MM.1S (cell line): ENCODE results near the gene TMC1.

Experiments used
- EZH2 ChIP-seq: fragments of 300-600 bp; sonication (generic); optimal IDR thresholded peaks from 2 replicates; pipeline ENCODE3; 2017; ENCODE audit warnings: low read depth, mild to moderate bottlenecking, antibody characterized with exemption, low read length, mixed read lengths
- EZH2phosphoT487 ChIP-seq: fragments of 300-600 bp; sonication (generic); IDR thresholded peaks from 2 replicates; pipeline ENCODE4 v1.6.1; 2018; ENCODE audit warnings: antibody characterized with exemption, low read length
- TF ChIP-seq, protein P1 (sequence below): fragments of 300-600 bp; sonication (generic); IDR thresholded peaks from 2 replicates; pipeline ENCODE4 v1.5.1; 2016; ENCODE audit warnings: antibody characterized with exemption, low read length, mixed read lengths

- TF ChIP-seq, protein P1, sequence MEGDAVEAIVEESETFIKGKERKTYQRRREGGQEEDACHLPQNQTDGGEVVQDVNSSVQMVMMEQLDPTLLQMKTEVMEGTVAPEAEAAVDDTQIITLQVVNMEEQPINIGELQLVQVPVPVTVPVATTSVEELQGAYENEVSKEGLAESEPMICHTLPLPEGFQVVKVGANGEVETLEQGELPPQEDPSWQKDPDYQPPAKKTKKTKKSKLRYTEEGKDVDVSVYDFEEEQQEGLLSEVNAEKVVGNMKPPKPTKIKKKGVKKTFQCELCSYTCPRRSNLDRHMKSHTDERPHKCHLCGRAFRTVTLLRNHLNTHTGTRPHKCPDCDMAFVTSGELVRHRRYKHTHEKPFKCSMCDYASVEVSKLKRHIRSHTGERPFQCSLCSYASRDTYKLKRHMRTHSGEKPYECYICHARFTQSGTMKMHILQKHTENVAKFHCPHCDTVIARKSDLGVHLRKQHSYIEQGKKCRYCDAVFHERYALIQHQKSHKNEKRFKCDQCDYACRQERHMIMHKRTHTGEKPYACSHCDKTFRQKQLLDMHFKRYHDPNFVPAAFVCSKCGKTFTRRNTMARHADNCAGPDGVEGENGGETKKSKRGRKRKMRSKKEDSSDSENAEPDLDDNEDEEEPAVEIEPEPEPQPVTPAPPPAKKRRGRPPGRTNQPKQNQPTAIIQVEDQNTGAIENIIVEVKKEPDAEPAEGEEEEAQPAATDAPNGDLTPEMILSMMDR: no peak
- no peak for TF ChIP-seq EZH2phosphoT487
- TF ChIP-seq EZH2: no peak
Measured at GRCh38 chr9:72734631-72735030, 213.2 kb downstream of the TMC1 start.
